ENCODE results near the gene SORCS2.

The SORCS2 gene

DNA sequence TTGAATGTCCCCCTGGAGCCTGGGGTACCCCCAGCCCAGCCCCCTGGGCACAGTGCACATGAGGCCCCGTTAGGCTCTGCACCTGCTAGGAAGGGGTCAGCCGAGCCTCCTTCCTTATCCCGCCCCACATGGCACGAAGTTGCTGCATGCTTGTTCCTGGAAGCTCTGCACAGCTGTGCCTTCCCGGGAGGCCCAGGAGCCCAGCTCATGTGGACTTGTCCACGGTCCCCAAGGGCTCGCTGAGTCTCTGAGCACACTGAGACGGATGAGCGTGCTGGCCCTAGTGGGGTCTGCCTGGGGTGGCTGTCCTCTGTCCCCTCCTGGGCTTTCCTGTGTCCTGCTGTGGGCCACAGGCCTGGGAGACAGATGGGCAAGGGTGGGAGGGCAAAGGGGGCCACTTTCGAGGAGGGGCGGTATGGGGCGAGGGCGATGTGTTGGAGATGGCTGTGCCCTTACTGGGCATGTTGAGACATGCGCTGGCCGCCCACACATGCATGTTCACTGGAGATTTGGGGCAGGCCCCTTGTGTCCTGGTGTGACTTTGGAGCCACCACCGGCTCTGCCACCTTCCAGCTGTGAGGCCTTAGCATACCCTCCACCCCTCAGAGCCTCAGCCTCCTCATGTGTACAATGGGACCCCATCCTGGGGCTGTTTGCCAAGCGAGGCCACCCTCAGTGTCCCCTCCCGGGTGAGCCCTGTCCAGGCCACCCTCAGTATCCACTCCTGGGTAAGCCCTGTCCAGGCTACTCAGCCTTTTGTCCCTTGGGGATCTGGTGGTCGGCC lies 509.7 kb downstream of the SORCS2 start:
- no peak for DNase-seq

DNA sequence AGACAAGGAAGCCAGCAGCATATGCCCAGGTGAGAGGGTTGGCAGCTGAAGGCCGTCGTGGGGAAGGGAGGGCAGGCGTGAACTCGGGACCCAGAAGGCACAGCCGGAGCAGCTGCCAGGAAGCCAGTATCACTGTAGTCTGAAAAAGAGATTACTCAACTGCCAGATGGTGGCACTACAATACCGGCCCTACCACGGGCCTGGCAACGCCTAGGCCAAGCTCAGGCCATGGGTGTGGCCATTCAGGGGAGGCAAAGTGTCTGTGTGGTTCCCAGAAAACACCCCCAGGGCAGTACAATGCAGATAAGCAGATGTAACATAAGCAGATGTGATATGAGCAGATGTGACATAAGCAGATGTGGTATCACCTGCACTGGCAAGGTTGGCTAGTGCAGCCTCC lies 511.4 kb downstream of the SORCS2 start:
- no peak for DNase-seq

- no peak for DNase-seq
Observed at GRCh38 chr4:7704091-7704490, 511.8 kb downstream of the SORCS2 start.

- DNase-seq = no peak
Observed at GRCh38 chr4:7704625-7705024, 512.3 kb downstream of the SORCS2 start.

DNA sequence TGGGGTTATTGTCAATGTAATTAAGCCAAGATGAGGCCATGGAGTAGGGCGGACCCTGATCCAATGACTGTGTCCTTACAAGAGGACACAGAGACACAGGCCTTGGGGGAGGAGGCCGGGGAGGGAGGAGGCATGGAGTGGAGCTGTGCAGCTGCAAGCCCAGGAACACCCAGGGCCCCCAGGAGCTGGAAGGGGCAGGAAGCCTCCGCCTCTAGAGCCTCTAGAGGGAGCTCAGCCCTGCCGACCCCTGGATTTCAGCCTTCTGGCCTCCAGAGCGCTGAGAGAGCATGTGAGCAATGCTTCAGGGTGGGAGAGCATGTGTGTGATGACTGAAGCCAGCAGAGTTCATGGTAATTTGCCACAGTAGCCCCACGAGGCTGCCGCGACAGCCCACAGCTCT lies 512.7 kb downstream of the SORCS2 start:
- no peak for DNase-seq

- no peak for DNase-seq
Observed at GRCh38 chr4:7705593-7705992, 513.3 kb downstream of the SORCS2 start.

DNA sequence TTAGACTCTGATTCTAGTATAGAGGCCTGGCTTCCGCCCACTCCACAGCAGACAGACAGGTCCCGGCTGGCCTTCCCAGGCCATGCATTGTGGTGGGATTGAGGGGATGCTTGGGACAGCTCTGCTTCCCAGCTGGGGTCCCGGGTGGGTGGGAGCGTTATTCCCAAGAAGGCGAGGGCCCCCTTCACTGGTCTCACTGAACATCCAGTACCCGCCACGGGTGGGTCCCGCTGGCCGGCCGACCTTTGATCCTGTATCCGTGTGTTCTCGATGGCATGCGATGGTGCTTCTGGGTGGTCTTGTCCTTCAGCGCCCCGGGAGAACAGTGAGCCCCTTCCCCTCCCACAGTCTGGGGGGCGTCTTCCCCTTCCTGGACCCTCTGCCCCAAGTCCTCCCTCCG lies 515.9 kb downstream of the SORCS2 start:
- DNase-seq = no peak

- no peak for DNase-seq
Observed at GRCh38 chr4:7708981-7709380, 516.6 kb downstream of the SORCS2 start.

DNA sequence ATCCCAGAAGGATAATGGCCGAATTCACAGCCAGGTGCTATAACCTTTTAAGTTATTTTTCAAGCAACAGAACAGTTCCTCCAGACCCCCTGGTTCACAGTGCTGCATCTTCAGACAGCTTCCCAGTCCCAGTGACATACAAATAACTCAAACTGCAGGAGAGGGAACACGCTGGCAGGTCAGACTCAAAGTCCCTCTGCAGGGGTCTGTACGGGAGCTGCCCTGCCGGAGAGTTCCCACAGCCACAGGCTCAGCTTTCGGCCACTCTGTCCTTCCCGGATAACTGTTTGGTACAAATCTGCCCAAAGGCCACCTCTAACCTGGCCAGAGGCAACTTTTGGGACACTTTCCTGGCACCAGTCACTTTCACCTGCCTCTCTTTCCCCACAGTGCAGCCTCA lies 517.1 kb downstream of the SORCS2 start:
- DNase-seq = no peak

DNA sequence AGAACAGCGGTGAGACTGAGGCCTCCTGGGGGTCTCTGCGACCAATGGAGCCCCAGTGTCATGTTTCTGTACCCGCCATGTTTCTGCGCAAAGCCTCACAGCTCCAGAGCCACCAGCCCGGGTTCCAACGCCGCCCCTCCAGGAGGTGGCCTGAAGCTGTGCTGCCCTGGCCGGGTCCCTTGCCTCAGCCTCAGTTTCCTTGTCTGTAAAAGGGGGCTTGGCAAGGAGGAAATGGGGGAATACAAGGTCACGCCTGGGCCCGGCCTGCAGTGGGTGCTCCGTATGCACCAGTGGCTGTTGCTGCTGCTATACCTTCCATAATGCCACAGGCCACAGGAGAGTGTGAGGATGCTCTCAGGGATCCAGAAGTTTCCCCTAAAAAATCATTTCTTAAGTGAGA lies 517.8 kb downstream of the SORCS2 start:
- DNase-seq = no peak

DNA sequence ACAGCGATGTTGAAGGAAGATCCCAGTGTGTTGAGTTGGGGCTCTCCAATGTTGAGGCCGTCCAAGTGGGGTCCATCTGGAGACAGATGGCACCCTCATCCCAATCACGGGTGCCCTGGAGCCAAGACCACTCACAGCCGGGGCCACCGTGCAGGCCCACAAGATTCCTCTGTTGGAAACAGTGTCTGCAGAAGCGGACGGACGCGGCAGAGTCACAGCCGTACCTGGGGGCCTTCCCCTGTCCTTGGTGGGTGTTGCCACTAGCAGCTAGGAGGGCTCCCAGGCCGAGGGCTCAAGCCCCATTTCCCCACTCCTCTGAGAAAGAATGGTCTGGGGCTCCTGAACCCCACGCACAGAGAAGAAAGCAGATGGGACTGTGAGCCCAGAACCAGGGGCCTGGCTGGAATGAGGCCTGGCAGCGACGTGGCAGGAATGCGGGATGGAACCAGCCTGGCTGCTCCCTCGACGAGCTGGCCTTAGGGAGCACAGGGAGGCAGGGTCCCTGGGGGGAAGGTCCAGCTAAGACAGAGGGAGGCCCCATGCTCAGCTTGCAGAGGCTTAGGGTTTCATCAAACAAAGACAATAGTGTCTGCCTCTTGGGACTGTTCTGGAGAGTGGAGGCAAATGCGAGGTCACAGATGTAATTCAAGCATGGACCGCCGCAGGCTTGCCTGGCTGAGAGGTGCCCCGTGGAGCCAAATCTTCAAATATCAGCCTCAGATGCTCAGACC lies 518.4 kb downstream of the SORCS2 start:
- DNase-seq = no peak

DNA sequence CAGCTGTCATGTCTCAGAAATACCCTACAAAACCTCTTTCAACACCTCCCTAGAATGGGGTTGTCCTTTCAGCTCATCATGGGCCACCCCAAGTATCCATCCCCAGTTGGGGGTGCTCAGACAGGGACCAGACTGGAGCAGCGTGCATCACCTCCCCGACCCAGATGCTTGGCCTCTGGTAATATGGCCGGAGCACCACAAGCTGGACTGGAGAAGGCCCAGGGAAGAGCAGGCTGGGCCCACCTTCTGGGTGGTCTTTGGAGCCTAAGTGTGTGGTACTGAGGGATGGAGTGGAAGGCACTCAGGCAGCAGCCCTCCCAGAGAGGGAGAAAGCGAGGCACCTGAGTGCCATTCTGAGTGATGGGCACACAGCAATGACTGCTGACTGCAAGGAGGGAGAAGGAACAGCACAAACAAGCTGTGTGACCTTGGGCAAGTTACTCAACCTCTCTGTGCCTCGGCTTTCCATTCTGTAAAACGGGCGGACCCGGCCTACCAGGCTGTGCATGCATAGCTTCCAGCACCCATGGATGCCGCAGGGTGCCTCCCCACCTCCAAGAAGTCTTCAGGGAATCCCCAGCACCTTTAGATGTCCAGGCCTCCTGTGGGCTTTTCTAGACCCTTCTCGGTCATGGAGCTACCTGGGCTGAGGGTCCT lies 519.1 kb downstream of the SORCS2 start:
- no peak for DNase-seq

GRCh38 chr4:7712021-7712671 lies 519.8 kb downstream of the SORCS2 start:
- no peak for DNase-seq

DNA sequence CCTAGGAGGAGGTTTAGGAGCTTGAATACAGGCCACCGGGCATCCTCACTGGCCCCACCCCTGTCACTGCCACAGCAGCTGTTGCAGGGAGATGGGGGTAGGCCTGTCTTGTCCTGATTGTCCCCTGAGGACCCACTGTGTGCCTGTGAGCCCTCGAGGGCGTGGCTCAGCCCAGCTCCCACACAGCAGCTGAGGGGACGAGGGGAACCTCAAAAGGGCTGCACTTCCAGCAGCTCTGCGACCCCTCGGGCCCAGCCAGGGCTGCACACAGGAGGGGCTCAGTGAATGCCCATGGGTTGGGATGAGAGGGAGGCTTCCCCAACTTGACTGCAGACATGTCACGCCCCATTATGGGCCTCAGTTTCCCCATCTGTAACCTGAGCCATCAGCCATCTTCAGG lies 521.4 kb downstream of the SORCS2 start:
- no peak for DNase-seq

- no peak for DNase-seq
Observed at GRCh38 chr4:7714176-7714575, 521.8 kb downstream of the SORCS2 start.

GRCh38 chr4:7714738-7715137 lies 522.4 kb downstream of the SORCS2 start:
- no peak for DNase-seq

DNA sequence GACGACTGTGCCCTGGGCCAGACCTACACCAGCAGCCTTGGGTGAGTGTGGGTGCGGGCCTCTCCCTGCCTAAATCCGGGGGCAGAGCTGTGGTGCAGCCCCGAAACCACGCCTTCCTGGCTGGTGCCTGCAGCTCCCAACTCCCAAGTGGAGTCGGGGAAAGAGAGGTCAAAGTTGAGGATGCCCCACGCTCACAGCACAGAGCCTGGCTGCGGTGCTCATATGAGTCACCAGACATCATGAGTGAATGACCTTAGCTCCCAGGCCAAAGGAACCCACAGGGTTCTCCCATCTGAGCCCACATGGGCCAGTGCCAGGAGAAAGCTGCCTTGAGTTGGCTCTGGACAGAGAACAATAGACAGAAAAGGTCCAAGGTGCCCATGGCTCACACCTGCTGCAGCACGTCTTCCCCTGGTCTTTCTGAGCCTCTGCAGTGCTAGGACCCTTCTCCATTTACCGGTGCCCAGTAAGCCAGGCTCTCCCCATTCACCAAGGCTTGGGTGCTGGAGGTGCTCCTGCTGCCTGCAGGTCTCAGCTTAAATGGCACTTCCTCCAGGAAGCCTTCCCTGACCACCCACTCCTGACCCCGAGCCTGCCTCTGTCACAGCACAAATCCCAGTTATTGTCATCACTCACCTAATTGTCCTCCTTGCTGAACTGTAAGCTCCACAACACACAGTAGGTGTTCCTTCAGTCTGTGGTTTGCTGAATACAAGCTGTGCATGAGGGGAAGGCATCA lies 523.1 kb downstream of the SORCS2 start:
- DNase-seq = peak; percentile 44 to 67 (median 52)

DNA sequence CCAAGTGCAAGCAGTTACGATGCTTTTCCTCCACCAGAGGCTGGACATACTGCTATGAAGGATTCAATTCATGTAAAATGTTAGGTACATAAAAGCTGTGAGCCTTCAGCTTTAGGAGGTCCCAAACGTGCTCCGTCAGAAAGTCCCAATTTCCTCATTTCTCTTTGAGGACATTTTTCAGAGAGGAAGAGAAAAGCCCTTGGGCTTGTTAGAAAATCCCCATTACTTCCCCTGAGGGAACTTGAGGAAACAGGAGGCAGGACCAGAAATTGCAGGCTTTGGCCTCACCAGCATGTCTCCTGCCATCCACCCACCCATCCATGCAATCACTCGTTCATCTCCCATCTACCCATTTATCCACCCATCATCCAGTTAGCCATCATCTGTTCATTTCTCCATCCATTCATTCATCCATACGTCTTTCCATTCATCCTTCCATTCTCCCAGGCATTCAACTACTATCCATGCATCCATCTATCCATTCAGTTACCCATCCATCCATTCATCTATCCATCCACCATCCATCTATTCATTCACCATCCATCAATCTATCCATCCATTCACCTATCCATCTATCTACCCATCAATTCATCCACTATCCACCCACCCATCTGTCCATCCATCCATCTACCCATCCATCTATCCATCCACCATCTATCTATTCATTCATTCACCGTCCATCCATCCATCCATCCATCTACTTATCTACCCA lies 523.8 kb downstream of the SORCS2 start:
- DNase-seq = peak; percentile 58 to 81 (median 71)

DNA sequence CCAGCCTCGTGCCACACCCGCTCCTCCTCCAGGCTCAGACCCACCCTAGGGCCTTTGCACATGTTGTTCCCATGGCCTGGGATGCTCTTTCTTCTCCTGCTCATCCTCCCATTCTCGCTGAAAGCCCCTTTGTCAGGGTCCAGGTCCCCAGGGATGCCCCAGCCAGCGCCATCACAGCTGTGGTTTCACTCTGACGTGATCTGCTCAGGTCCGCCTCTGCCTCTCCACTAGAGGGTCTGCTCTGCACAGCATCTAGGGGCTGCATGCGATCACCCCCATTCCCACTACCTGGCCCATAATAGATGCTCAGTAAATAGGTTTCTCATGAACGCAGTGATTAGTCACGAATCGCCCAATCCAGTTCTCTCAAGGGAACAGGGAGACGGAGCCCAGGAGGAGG lies 524.8 kb downstream of the SORCS2 start:
- DNase-seq = no peak

DNA sequence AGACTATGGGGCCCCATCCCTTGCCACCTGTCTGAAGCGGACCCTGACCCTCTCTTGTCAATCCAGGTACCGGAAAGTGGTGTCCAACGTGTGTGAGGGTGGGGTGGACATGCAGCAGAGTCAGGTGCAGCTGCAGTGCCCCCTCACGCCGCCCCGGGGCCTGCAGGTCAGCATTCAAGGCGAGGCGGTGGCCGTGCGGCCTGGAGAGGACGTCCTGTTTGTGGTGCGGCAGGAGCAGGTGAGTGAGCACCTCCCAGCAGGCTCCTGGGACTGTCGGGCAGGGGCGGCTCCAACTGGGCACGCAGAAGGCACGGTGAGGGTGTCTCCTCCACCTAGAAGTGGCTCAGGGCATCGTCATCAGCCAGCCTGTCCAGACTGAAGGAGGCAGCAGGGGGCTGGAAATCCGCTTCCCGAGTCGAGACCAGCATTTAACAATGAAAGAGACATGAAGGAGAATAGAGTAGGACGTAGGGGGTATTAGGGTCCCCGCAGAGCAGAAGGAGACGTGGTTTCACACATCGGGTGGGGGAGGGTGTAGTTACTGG lies 525.7 kb downstream of the SORCS2 start:
- no peak for DNase-seq
